Hepatic stellate cell (primary cell): ENCODE data around the gene TMEM130.
"Not testable (repeated sequence)": the region's sequence is repeated elsewhere in the genome, so short reads cannot be mapped to it uniquely, and the experiment has no call there.

Source experiments
- DNase-seq: peaks from one replicate; pipeline ENCODE4 v3.0.0; 2011; ENCODE audit warnings: low spot score

Gene TMEM130

GRCh38 chr7:98877692-98878364 is 8.0 kb upstream of the TMEM130 start:
- no peak for DNase-seq

GRCh38 chr7:98877146-98877545 is 7.3 kb upstream of the TMEM130 start:
- no peak for DNase-seq

- no peak for DNase-seq
These were observed 5.7 kb upstream of the TMEM130 start for GRCh38 chr7:98875501-98875900.

GRCh38 chr7:98874942-98875341 is 5.1 kb upstream of the TMEM130 start:
- DNase-seq: no peak

GRCh38 chr7:98873610-98874009 is 3.8 kb upstream of the TMEM130 start:
- not testable (repeated sequence) for DNase-seq

GRCh38 chr7:98872328-98872924 is 2.6 kb upstream of the TMEM130 start:
- DNase-seq: no peak

- no peak for DNase-seq
These were observed 1.1 kb upstream of the TMEM130 start for GRCh38 chr7:98870807-98871491.

GRCh38 chr7:98870121-98870651 is 372 bp upstream of the TMEM130 start:
- peak; percentile 90 for DNase-seq

- DNase-seq: no peak
These were observed 702 bp downstream of the TMEM130 start for GRCh38 chr7:98869027-98869596.

- no peak for DNase-seq
These were observed 1.4 kb downstream of the TMEM130 start for GRCh38 chr7:98868450-98868849.

- DNase-seq: no peak
These were observed 3.0 kb downstream of the TMEM130 start for GRCh38 chr7:98866765-98867164.

GRCh38 chr7:98866351-98866750 is 3.5 kb downstream of the TMEM130 start:
- no peak for DNase-seq

GRCh38 chr7:98864731-98865453 is 4.9 kb downstream of the TMEM130 start:
- no peak for DNase-seq

- no peak for DNase-seq
These were observed 6.2 kb downstream of the TMEM130 start for GRCh38 chr7:98863601-98864000.

- DNase-seq: no peak
These were observed 6.9 kb downstream of the TMEM130 start for GRCh38 chr7:98862716-98863420.

- DNase-seq: no peak
These were observed 7.6 kb downstream of the TMEM130 start for GRCh38 chr7:98862203-98862602.

GRCh38 chr7:98860071-98860470 is 9.7 kb downstream of the TMEM130 start:
- DNase-seq: no peak

- DNase-seq: no peak
These were observed 14.0 kb downstream of the TMEM130 start for GRCh38 chr7:98855610-98856422.

GRCh38 chr7:98852826-98853225 is 17.0 kb downstream of the TMEM130 start:
- peak; percentile 70 for DNase-seq

GRCh38 chr7:98848918-98849317 is 20.9 kb downstream of the TMEM130 start:
- no peak for DNase-seq

GRCh38 chr7:98842552-98842951 is 27.3 kb downstream of the TMEM130 start:
- not testable (repeated sequence) for DNase-seq
